Neural progenitor cell (in vitro differentiated cells): Measurements from ENCODE around the gene PCCA.

Source experiments
- CTCF ChIP-seq: fragments of 200-600 bp; sonication (generic); IDR thresholded peaks from 2 replicates; pipeline ENCODE4 v1.5.1; 2017; ENCODE audit warnings: antibody characterized with exemption, mild to moderate bottlenecking
- EZH2 ChIP-seq: fragments of 200-600 bp; sonication (generic); IDR thresholded peaks from 2 replicates; pipeline ENCODE4 v1.6.1; 2017; ENCODE audit warnings: antibody characterized with exemption, mild to moderate bottlenecking, moderate library complexity
- EZH2phosphoT487 ChIP-seq: fragments of 200-600 bp; sonication (generic); IDR thresholded peaks from 2 replicates; pipeline ENCODE4 v1.6.1; 2017; ENCODE audit warnings: antibody characterized with exemption

- TF ChIP-seq CTCF: no peak
- no peak for TF ChIP-seq EZH2
- no peak for TF ChIP-seq EZH2phosphoT487
Observed at GRCh38 chr13:100291624-100292023, 202.7 kb downstream of the PCCA start.
